ENCODE results near the gene HACE1. TPM values are rescaled to one million over a fixed set of nuclear protein-coding genes. Genes with fewer than 3 reads are reported as not detected.
"Not testable (repeated sequence)": the region's sequence is repeated elsewhere in the genome, so short reads cannot be mapped to it uniquely, and the experiment has no call there.

The HACE1 gene
- total RNA-seq, 1 donor from 2014 or later, result 27.7 TPM

- Histone ChIP-seq H3K27me3 (no peaks in the 10 kb centered on the region), H3K36me3 (peaks cover 0 to 24% of the 10 kb centered on the region in 2 donors), H3K9me3 (peaks cover 3% of the 10 kb centered on the region), H3K4me1 (no peaks in the 10 kb centered on the region), H3K27ac (no peak overlapping the region), H3K4me3 (no peak overlapping the region)
- intact Hi-C loops (cut with DNase I), result no loop called here
- DNase-seq (ENCODE audit: extremely low spot score in 2 of 2), result no peak
- no peak for TF ChIP-seq POLR2AphosphoS5 (IDR thresholded peaks at IDR 0.05; ENCODE audit: insufficient read depth in 1 of 2, low read depth in 1 of 2)
- TF ChIP-seq CTCF (IDR thresholded peaks at IDR 0.05), result no peak
- TF ChIP-seq POLR2A (IDR thresholded peaks at IDR 0.05), result no peak
These were observed 104.8 kb downstream of the HACE1 start for GRCh38 chr6:104754788-104755409.

- H3K4me1 ChIP-seq, result no peaks in the 10 kb centered on the region
- intact Hi-C loops (cut with DNase I), result no loop called here
- TF ChIP-seq POLR2AphosphoS5 (IDR thresholded peaks at IDR 0.05; ENCODE audit: insufficient read depth in 1 of 2, low read depth in 1 of 2) (no peak), CTCF (IDR thresholded peaks at IDR 0.05) (no peak), POLR2A (IDR thresholded peaks at IDR 0.05) (no peak)
- no peaks in the 10 kb centered on the region for H3K27me3 ChIP-seq
- H3K4me3 ChIP-seq, result no peak overlapping the region
- H3K27ac ChIP-seq, result no peak overlapping the region
- peaks cover 3% of the 10 kb centered on the region for H3K9me3 ChIP-seq
- peaks cover 0 to 24% of the 10 kb centered on the region in 2 donors for H3K36me3 ChIP-seq
- DNase-seq (ENCODE audit: extremely low spot score in 2 of 2), result no peak
These were observed 106.5 kb downstream of the HACE1 start for GRCh38 chr6:104753251-104753650.

DNA sequence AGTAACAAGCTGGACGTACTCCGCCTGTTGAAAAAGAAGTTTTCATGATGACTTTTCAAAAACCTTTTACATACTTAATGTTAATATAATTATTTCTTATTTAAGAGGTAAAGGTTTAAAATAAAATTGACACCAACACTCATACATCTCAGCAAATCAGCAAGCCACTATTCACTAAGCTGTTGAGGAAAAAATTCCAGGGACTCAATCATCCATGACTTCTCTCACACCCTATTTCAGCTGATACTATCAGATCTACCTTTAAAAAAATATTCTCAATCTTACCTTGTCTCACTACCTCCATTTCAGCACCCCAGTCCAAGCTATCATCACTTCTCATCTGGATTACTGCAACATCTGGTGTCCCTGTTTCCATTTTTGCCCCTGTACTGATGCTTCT is 109.3 kb downstream of the HACE1 start:
- H3K4me1 ChIP-seq, result no peaks in the 10 kb centered on the region
- H3K27me3 ChIP-seq, result no peaks in the 10 kb centered on the region
- DNase-seq (ENCODE audit: extremely low spot score in 2 of 2), result no peak
- TF ChIP-seq POLR2AphosphoS5 (IDR thresholded peaks at IDR 0.05; ENCODE audit: insufficient read depth in 1 of 2, low read depth in 1 of 2) (no peak), CTCF (IDR thresholded peaks at IDR 0.05) (no peak), POLR2A (IDR thresholded peaks at IDR 0.05) (no peak)
- intact Hi-C loops (cut with DNase I), result no loop called here
- H3K27ac ChIP-seq, result no peak overlapping the region
- H3K9me3 ChIP-seq, result peaks cover 3% of the 10 kb centered on the region
- H3K4me3 ChIP-seq, result no peak overlapping the region
- H3K36me3 ChIP-seq, result peaks cover 0 to 5% of the 10 kb centered on the region in 2 donors

- H3K27ac ChIP-seq; H3K9me3 ChIP-seq; H3K36me3 ChIP-seq; H3K4me3 ChIP-seq; H3K4me1 ChIP-seq; H3K27me3 ChIP-seq; DNase-seq (ENCODE audit: extremely low spot score in 2 of 2); intact Hi-C loops (cut with DNase I): not testable (repeated sequence)
These were observed 120.6 kb downstream of the HACE1 start for GRCh38 chr6:104739124-104739523.

DNA sequence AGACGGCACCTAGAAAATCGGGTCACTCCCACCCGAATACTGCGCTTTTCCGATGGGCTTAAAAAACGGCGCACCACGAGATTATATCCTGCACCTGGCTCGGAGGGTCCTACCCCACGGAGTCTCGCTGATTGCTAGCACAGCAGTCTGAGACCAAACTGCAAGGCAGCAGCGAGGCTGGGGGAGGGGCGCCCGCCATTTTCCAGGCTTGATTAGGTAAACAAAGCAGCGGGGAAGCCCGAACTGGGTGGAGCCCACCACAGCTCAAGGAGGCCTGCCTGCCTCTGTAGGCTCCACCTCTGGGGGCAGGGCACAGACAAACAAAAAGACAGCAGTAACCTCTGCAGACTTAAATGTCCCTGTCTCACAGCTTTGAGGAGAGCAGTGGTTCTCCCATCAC is 122.2 kb downstream of the HACE1 start:
- H3K36me3 ChIP-seq; H3K27ac ChIP-seq; H3K4me3 ChIP-seq; H3K27me3 ChIP-seq; DNase-seq (ENCODE audit: extremely low spot score in 2 of 2); intact Hi-C loops (cut with DNase I); H3K9me3 ChIP-seq; H3K4me1 ChIP-seq: not testable (repeated sequence)

DNA sequence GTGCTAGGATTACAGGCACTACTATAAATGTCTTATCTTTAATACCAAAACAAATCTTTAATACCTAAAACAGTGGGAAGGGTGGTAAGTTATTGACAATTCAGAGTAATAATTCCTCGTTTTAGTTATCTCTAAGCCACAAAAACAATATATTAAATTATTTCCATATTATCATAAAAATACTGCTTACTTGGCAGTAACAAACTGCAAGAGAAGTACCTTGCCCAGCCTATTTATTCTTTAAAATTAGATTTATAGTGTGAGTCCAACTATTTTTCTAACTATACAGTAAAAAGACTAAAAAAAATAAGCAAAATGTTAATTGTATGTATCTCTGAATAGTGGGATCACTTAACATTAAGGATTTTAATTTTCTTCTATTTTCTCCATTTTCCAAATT is 123.2 kb downstream of the HACE1 start:
- H3K4me1 ChIP-seq, result no peaks in the 10 kb centered on the region
- no peak overlapping the region for H3K27ac ChIP-seq
- H3K36me3 ChIP-seq, result peaks cover 0 to 14% of the 10 kb centered on the region in 2 donors
- TF ChIP-seq CTCF (IDR thresholded peaks at IDR 0.05) (no peak), POLR2AphosphoS5 (IDR thresholded peaks at IDR 0.05; ENCODE audit: insufficient read depth in 1 of 2, low read depth in 1 of 2) (no peak), POLR2A (IDR thresholded peaks at IDR 0.05) (no peak)
- no peaks in the 10 kb centered on the region for H3K9me3 ChIP-seq
- intact Hi-C loops (cut with DNase I), result no loop called here
- no peaks in the 10 kb centered on the region for H3K27me3 ChIP-seq
- DNase-seq (ENCODE audit: extremely low spot score in 2 of 2), result no peak
- H3K4me3 ChIP-seq, result no peak overlapping the region
